Measurements from ENCODE around the gene PPRC1. TPM values are rescaled to one million over a fixed set of nuclear protein-coding genes. Genes with fewer than 3 reads are reported as not detected.

PPRC1 gene
- total RNA-seq, 1 donor from 2014 or later, result 32.7 TPM

- Histone ChIP-seq H3K9me3 (no peaks in the 10 kb centered on the region), H3K4me3 (no peak overlapping the region), H3K36me3 (no peaks in the 10 kb centered on the region), H3K27ac (peak overlapping the region; percentile 18), H3K4me1 (peaks cover 30% of the 10 kb centered on the region), H3K27me3 (ENCODE audit: low read depth) (no peaks in the 10 kb centered on the region)
- intact Hi-C loops (cut with DNase I), result no loop called here
- DNase-seq, result no peak
- ATAC-seq, result no peak
- TF ChIP-seq, protein P1, sequence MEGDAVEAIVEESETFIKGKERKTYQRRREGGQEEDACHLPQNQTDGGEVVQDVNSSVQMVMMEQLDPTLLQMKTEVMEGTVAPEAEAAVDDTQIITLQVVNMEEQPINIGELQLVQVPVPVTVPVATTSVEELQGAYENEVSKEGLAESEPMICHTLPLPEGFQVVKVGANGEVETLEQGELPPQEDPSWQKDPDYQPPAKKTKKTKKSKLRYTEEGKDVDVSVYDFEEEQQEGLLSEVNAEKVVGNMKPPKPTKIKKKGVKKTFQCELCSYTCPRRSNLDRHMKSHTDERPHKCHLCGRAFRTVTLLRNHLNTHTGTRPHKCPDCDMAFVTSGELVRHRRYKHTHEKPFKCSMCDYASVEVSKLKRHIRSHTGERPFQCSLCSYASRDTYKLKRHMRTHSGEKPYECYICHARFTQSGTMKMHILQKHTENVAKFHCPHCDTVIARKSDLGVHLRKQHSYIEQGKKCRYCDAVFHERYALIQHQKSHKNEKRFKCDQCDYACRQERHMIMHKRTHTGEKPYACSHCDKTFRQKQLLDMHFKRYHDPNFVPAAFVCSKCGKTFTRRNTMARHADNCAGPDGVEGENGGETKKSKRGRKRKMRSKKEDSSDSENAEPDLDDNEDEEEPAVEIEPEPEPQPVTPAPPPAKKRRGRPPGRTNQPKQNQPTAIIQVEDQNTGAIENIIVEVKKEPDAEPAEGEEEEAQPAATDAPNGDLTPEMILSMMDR (IDR thresholded peaks at IDR 0.05), result no peak
These were observed 9.6 kb upstream of the PPRC1 start for GRCh38 chr10:102123223-102123622.

DNA sequence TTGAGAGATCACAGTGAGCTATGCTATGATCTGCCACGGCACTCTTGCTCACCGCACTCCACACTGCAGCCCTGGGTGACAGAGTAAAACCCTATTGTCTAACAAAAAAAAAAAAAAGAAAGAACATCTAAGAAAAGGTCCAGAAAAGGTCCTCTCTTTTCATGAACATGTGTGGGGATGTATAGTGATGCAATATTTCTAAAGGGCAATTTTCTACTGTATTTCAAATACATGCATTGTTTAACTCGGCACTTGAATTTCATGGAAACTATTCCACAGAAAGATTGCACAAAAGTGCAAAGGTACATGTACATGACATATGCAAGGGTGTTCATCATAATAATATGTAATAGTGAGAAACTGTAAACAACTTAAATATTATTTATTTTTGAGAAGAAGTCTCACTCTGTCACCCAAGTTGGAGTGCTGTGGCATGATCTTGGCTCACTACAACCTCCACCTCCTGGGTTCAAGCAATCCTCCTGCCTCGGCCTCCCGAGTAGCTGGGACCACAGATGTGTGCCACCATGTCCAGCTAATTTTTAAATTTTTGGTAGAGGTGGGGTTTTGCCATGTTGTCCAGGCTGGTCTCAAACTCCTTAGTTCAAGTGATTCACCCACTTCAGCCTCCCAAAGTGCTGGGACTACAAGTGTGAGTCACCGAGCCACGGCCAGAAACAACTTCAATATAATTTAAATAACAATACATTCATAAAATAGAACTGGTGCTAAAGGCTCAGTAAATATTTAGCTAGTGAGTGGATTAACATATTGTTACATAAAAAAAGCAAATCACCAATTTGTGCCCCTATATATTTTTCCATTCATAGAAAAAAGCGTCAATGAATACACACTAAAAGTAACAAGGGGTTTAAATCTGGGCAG lies 1.3 kb upstream of the PPRC1 start:
- no peak for ATAC-seq
- H3K36me3 ChIP-seq, result no peaks in the 10 kb centered on the region
- DNase-seq, result no peak
- intact Hi-C loops (cut with DNase I), result no loop called here
- no peaks in the 10 kb centered on the region for H3K9me3 ChIP-seq
- no peak overlapping the region for H3K27ac ChIP-seq
- H3K27me3 ChIP-seq (ENCODE audit: low read depth), result no peaks in the 10 kb centered on the region
- H3K4me3 ChIP-seq, result no peak overlapping the region
- TF ChIP-seq, protein P1 (IDR thresholded peaks at IDR 0.05), result no peak
- H3K4me1 ChIP-seq, result peaks cover 27% of the 10 kb centered on the region

- TF ChIP-seq, protein P1 (IDR thresholded peaks at IDR 0.05), result no peak
- no peaks in the 10 kb centered on the region for H3K27me3 ChIP-seq (ENCODE audit: low read depth)
- no peaks in the 10 kb centered on the region for H3K36me3 ChIP-seq
- H3K4me3 ChIP-seq, result peak overlapping the region; percentile 96
- H3K9me3 ChIP-seq, result no peaks in the 10 kb centered on the region
- ATAC-seq, result no peak
- H3K27ac ChIP-seq, result peak overlapping the region; percentile 96
- peaks cover 32% of the 10 kb centered on the region for H3K4me1 ChIP-seq
- intact Hi-C loops (cut with DNase I), result no loop called here
- DNase-seq, result no peak
These were observed 662 bp upstream of the PPRC1 start for GRCh38 chr10:102132193-102132562.

- peaks cover 11% of the 10 kb centered on the region for H3K36me3 ChIP-seq
- TF ChIP-seq, protein P1 (IDR thresholded peaks at IDR 0.05), result no peak
- H3K4me3 ChIP-seq, result peak overlapping the region; percentile 96
- peak; percentile 82 for DNase-seq
- peaks cover 41% of the 10 kb centered on the region for H3K4me1 ChIP-seq
- peak overlapping the region; percentile 96 for H3K27ac ChIP-seq
- ATAC-seq, result peak; percentile 57 to 63
- H3K27me3 ChIP-seq (ENCODE audit: low read depth), result no peaks in the 10 kb centered on the region
- intact Hi-C loops (cut with DNase I), result no loop called here
- H3K9me3 ChIP-seq, result no peaks in the 10 kb centered on the region
These were observed 744 bp downstream of the PPRC1 start for GRCh38 chr10:102133373-102134195.

- peaks cover 19% of the 10 kb centered on the region for H3K36me3 ChIP-seq
- ATAC-seq (no peak), DNase-seq (no peak)
- peak overlapping the region; percentile 96 for H3K27ac ChIP-seq
- no peaks in the 10 kb centered on the region for H3K9me3 ChIP-seq
- TF ChIP-seq, protein P1 (IDR thresholded peaks at IDR 0.05), result no peak
- peaks cover 41% of the 10 kb centered on the region for H3K4me1 ChIP-seq
- intact Hi-C loops (cut with DNase I), result no loop called here
- H3K27me3 ChIP-seq (ENCODE audit: low read depth), result no peaks in the 10 kb centered on the region
- peak overlapping the region; percentile 96 for H3K4me3 ChIP-seq
These were observed 1.6 kb downstream of the PPRC1 start for GRCh38 chr10:102134416-102134815.
